NCI-H345 treated with DMSO at 0.1 percent for 48 hours (cell line): ENCODE data around the gene OR56A4.

Experiments
- DNase-seq: peaks from one replicate; lab custom pipeline; 2025; ENCODE audit not compliant: unreplicated experiment; lab: John Stamatoyannopoulos, UW

The OR56A4 gene, protein sequence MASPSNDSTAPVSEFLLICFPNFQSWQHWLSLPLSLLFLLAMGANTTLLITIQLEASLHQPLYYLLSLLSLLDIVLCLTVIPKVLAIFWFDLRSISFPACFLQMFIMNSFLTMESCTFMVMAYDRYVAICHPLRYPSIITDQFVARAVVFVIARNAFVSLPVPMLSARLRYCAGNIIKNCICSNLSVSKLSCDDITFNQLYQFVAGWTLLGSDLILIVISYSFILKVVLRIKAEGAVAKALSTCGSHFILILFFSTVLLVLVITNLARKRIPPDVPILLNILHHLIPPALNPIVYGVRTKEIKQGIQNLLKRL

DNA sequence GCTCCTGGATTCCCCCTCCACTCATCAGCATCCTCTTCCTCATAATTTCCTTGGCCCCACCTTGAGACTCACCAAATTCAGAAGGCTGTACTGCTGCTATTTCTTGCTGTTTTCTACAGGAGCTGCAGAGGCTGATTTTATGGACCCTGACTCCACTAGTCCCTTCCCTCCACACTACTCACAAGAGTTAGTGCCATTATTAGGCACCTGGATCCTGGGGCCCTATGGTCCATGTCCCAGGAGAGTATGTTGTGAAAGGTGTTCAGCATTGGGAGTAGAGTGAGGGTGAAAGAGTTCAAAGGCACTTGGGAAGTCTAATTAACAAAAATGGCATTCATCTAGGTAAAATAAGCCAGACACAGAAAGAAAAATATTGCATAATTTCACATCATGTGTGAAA lies at the start of gene OR56A4:
Gene OR56A4, minus strand, starts transcription at position 101 of the 400 bp plus-strand sequence. CDS start 3,954 bp downstream, outside the sequence.
- no peak for DNase-seq

DNA sequence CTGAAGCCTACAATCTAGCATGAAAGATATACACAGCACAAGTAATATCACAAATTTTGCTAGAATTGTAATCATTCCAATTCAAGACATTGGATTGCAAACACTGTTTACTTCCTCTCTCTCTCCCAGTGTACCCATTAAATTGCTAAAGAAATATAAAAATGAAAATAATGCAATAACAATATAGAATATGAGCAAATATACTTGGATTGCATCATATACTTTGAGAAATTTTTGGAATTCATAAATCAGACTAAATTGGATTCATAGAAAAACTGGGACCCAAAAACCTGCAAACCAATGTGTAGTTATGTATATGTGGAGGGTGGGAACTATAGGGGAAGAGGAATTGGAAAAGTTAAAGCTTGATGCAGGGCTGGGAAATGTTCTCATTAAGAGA lies 48.8 kb upstream of the OR56A4 start:
- DNase-seq, result no peak

DNA sequence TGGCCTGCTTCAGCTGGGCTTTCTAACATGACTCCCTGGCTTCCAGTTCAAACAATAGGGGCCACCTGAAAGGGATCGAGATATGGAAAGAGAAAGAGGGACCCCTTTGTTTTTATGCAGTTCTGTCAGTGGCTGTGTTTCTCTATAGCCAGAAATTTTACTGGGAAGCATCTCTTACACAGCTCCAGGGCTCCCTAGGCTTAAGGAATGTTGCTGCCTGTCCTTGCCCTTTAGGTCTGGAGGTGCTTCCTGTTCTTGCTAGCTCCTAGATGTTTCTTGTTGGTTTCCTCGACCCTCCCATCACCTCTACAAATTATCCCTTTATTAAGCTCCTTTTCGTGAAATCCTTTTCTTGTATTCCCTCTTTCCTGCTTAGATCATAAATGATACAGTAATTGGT lies 45.6 kb upstream of the OR56A4 start:
- no peak for DNase-seq

DNA sequence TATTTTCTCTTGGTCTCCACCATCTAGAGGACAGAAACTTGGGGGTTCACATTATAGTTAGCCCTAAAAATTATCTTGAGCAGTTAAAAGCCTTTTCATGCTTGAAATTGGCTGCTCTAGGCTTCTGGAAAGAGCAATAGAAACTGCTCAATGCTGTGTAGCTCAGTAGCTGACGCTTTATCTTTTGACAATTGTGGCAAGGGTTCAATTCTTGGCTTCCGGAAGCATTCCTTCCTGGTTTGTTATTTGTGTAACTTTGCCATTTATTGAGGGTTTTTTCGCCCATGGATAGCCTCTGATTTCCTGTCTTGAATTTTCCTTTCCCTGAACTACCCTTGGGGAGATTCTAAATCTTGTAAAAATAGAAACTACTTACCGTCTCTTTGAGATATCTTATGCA lies 34.1 kb upstream of the OR56A4 start:
- no peak for DNase-seq

DNA sequence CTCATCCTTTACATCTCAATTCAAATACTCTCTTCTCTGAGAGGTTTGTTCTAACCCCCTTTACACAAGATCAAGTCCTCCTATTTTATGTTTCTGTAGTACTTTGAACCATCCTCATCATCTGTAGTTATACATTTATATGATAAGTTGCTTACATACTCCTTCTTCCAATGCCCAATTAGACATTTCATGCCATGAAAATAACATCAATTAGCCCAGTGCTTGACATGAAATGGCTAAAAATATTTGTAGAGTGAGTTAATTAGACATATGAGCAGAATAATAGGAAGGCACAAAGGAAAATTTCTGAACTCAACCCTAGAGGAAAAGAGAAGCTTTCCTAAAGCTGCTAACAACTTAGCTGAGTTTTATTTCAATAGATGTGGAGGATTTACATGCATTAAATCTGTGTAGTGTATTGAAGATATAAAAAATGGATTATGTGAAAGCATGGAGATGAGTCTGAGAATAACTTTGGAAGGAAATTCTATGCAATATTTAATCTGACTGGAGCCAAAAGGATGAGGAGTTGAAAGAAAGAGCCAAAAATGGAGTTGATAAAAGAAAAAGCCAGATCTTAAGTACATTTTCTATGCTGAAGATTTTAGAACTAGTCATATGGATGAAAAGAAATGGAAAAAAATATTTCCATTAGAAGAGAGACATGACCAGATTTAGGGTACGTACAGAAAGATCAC lies 24.1 kb upstream of the OR56A4 start, which contains the start of gene OR56A1:
Gene OR56A1, minus strand, starts transcription at position 51 of the 698 bp plus-strand sequence. CDS start 3,066 bp downstream, outside the sequence.
- no peak for DNase-seq

DNA sequence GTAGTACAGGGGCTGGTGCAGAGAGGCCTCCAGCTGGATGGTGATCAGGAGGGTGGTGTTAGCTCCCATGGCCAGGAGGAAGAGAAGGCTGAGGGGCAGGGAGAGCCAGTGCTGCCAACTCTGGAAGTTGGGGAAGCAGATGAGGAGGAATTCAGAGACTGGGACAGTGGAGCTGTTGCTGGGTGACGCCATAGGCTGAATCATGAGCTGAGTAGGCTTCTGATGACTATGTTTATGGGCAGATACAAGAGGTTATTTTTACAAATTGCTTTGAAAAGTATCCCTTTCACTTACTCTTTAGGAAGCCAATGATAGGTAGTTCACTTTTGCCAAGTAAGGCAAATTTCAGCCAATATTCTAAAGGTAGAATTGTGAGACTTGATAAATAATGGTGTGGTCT lies 20.8 kb upstream of the OR56A4 start:
- DNase-seq, result no peak

DNA sequence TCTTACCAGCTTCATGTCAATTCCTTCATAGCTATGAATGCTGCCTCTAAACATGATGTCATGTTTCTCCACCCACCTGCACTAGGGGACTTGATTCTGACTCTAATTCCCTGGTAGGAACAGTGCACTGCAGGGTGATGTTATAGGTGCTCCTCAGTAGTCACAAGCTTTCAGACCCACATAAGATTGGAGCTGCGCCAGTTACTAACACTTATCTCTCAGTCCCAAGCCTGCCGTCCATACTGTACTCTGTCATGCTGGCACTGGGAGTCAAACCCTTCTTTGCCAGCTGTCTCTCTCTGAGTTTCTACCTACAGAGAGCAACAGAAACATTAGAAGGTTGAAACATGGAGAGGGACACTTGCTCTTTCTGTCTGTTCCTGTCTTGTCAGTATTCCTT lies 18.3 kb upstream of the OR56A4 start:
- DNase-seq, result no peak

DNA sequence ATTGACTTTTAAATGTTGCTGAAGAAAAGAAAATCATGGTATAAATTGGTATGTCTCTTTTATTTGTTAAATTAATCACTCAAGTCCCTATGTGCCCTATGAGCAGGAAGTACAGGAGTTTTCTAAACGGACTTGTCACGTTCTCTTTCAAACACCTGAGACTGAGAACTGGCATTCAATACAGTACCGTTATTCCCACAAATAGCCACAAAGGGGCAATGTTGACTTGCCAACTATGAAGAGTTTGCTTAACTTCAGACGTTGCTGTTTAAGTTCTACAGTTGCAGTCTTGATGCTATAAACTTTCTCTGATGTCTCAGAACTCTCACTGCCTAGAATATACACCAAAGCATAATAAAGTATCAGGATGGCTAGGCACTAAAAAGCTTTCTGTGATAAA lies 16.2 kb upstream of the OR56A4 start:
- peak; percentile 27 for DNase-seq

DNA sequence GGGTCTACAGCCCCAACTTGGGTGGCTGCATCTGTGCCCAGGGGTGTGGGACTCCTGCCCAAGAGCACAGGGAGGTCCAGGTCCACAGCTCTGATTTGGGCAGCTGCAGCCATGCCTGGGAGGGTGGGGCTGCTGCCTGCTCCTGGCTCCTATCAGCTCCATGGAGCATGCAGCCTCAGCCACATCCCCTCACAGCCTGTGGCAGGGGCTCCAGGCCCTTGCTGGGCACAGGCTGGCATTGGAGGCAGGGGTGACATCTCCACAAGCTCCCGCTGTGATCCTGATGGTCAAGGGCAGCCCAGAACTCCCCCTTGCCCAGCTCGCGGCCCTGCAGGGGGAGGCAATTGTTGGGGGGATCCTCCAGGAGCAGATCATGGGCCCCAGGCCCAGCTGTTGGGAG lies 6.3 kb upstream of the OR56A4 start:
- no peak for DNase-seq

DNA sequence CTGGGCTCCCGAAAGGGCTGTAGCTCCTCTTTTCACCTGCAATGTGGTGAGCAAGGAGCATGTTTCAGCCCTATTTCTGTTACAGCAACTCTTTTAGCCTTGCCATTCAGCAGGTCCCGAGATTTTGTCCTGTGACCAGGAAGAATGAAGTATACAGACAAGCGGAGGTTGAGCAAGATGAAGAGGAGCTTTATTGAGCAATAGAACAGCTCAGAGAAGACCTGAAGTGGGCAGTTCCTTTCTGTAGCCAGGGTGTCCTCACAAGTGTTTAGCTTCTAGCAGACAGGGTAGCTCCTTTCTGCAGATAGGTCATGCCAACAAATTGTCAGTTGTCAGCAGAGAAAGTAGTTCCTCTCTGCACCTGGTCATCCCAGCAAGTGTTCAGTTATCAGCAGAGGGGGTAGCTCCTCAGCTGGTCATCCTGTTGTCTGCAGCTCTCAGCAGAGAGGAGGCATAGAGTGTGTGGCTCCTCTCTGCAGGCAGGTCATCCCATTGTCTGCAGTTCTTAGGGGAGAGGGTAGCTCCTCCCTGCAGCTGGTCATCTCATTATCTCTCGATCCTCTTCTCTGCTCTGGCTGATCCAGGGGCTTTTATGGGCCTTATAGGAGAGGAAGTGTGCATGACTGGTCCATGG lies 5.4 kb upstream of the OR56A4 start:
- no peak for DNase-seq

DNA sequence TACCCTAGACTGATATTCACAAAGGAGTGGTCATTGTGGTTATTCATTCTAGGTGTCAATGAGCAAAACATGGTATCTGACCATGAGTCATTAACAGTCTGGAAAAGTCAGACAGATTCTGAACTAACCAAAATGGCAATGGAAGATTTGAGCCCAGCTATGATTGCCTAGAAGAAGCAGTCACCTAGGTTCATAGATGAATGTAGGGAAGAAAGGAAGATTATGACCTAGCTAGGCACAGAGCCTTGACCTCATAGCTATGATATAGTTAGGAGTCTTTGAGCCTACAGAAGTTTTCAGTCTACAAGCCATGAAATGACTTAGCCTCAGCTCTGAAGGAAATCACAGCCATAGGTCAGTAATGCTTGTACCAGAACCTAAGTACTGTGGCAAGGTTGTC lies 351 bp downstream of the OR56A4 start:
- DNase-seq, result no peak

DNA sequence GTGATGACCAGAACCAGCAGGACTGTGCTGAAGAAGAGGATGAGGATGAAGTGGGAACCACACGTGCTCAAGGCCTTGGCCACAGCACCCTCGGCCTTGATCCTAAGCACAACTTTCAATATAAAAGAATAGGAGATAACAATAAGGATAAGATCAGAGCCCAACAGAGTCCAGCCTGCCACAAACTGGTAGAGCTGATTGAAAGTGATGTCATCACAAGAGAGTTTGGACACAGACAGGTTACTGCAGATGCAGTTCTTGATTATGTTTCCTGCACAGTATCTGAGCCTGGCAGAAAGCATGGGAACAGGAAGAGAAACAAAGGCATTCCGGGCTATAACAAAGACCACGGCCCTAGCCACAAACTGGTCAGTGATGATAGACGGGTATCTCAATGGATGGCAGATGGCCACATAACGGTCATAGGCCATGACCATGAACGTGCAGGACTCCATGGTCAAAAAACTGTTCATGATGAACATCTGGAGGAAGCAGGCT lies 4.5 kb downstream of the OR56A4 start:
- DNase-seq, result no peak

DNA sequence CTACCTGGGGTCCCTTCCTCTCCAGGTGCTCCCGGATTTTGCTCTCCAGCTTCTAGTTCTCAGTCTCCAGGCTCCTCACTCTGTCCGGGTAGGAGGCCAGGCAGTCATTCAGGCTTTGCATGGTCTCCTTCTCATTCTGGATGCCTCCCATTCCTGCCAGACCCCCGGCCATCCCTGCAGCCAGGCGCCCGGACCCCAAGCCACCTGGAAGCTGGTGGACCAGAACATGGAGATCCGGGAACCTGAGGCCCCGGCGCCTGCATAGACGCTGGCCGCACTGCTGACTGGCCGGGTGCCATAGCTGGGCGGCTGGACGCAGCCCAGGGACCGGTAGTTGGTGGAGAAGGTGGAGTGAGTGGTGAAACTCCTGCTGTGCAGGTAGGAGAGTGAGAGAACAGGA lies 12.0 kb downstream of the OR56A4 start:
- DNase-seq, result no peak

DNA sequence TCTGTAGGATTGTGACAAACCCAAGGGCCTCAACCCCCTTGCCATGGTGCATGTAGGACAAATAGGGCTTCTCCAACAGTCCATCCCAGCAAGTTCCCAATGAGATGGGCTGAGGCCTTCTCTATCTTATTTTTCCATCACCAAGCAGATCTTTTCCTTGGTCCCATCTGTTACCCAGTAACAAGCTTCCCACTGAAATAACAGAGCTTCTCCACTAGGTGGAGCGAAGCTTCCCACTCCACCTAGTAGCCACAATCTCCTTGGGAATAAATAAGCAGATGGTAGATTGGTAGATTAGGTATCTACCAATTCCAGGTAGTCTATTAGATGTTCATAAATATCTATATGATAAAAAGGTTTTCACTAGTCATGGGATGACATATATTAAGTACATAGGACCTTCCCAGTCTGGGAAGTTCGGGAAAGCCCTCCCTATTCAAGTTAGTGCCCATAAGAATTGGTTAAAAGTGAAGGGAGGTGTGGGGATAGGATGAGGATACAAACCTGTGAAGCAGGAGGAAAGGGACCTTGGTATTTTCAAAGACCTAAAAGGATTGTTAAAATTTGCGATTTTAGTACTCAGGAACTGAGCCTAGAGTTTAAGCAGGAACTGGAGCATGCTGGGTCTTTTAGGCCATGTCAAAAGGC lies 14.0 kb downstream of the OR56A4 start:
- DNase-seq, result peak; percentile 0

DNA sequence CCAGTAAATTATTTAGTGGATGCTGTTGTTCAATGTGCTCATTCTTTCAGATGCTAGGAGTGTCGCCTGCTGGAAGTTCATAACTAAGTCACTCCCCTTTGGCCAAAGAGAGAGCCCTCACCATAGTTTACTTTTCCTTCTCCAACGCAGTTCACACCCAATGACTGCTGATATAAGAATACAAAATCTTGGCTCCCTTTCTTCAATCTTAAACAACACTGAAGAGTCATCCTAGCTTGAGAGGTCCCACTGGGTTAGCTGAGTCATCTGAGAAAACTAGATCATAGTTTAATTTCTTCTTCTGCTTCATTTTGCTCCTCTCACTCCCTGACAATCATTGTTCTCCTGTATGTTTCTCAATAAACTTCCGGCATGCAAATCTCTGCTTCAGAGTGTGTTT lies 14.6 kb downstream of the OR56A4 start:
- DNase-seq, result no peak

DNA sequence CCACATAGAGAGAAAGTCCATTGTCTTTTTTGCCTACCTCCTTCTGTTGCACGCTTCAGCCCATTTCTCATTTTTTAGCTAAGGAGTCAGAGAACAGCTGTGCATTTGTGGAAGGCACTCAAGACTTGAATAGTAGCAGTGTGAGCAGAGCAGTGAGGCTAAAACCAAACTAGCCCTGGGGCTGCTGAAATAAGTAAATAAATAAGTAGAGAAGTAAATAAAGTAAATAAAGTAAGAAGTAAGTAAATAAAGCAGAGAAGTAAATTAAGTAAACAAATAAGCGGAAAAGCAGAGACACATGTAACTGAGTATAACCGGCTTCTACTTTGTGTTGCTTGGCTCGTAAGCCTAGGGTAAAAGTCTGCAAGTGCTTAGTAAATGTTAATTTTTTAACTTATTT lies 17.5 kb downstream of the OR56A4 start:
- no peak for DNase-seq

DNA sequence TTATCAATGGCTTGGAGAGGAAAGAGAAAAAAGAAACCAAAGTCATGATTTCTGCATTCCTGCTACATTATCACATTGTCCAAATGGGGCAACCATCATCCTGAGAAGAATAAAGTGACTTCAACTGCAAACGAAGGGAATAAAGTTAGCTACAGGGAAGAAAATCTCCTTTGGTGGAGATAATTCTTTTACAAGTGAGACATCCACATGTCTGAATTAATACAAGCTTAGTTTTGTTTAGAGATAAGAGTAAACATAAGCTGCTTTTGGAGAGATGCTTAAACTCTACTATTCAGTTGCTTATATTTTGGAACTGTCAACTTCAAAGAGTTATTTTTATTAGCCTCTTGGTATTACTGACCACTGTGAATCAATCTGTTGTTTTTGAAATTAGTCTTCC lies 19.9 kb downstream of the OR56A4 start, which contains the start of gene OR52L1:
Gene OR52L1, minus strand, starts transcription at position 101 of the 400 bp plus-strand sequence. Its CDS starts 55 bp downstream, at position 46.
- no peak for DNase-seq

DNA sequence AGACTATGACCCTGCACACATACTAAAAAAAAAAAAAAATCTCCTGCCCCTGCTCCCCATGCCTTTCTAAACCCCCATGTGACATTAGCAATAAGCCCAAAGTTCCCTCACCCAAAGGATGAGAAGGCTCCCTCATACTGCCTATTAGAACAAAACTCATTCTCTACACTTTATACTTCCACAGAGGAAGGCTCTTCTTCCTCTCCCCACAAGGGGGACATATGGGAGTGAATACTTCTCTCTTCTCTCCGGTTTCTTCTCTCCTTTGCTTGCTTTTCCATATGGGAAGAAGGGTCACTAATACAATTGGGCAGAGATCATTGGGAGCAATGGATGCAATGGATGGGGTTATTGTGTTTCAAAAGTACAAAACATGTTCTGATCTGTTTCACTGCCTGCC lies 23.3 kb downstream of the OR56A4 start:
- DNase-seq, result no peak

DNA sequence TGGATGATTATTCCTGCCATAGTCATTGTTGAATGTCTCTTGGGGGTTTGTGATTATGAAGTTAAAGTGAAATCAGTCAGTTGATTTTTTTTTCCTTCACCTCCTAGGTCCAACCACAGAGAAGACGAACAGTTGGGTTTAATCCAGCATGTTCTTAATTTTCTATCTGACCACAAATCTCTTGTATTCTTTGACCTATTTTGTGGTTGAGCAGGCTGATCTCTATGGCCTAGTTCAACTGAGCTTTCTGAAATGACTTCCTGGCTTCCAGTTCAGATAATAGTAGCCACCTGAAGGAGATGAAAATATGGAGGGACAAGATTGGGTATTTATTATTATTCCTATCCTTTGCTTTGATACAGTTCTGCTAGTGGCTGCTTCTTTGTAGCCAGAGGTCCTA lies 33.2 kb downstream of the OR56A4 start:
- DNase-seq, result no peak

DNA sequence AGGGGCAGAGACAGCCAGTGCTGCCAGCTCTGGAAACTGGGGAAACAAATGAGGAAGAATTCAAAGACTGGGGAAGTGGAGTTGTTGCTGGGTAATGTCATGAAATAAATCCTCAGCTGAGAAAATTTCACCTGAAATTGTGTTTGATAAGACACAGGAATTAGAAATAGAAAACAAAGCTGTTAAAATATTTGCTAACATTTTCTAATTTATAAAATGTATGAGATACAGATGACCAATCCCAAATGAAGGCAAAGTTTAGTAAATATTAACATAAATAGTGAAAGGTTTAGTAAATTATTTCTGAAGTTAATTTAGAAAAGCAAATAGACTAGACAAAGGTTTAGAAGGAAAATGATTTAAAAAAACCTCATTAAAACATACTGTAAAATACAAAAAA lies 38.4 kb downstream of the OR56A4 start, which contains the start of gene OR56A5:
Gene OR56A5, minus strand, starts transcription at position 101 of the 400 bp plus-strand sequence. Its CDS starts 0 bp downstream, at position 101.
- DNase-seq, result no peak

DNA sequence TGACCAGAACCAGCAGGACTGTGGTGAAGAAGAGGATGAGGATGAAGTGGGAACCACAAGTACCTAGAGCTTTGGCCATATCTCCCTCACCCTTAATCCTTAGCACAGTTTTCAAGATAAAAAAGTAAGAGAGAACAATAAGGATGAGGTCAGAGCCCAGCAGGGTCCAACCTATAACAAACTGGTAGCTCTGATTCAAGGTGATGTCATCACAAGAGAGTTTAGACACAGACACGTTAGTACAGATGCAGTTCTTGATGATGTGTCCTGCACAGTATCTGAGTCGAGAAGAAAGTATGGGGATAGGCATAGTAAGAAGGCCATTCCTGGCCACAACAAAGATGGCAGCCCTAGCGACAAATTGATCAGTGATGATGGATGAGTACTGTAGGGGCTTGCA lies 39.0 kb downstream of the OR56A4 start:
- DNase-seq, result no peak
